SK-N-SH treated with all-trans-retinoic acid at 6 μM for 48 hours (cell line): Measurements from ENCODE around the gene OPA3.

Experiments used
- ATAC-seq: fragments of 200-7000 bp; cut with Tn5 transposase; 3 replicates; pipeline ENCODE4 v1.9.1; 2020; ENCODE audit warnings: mild to moderate bottlenecking, moderate library complexity
- BACH2 ChIP-seq: fragments of 250-450 bp; sonication (Bioruptor Pico); IDR thresholded peaks from 2 replicates; pipeline ENCODE4 v1.9.0; 2021; ENCODE audit warnings: mild to moderate bottlenecking, borderline replicate concordance
- CSDC2 ChIP-seq: fragments of 250-450 bp; sonication (Bioruptor Pico); IDR thresholded peaks from 2 replicates; pipeline ENCODE4 v1.5.0; 2020; ENCODE audit warnings: mild to moderate bottlenecking, moderate library complexity
- CSRNP3 ChIP-seq: fragments of 250-450 bp; sonication (Bioruptor Pico); IDR thresholded peaks from 2 replicates; pipeline ENCODE4 v1.5.1; 2021; ENCODE audit warnings: mild to moderate bottlenecking, moderate library complexity
- ESRRG ChIP-seq: fragments of 250-450 bp; sonication (Bioruptor Pico); IDR thresholded peaks from 2 replicates; pipeline ENCODE4 v1.6.1; 2021; ENCODE audit warnings: mild to moderate bottlenecking
- GLIS3 ChIP-seq: fragments of 250-450 bp; sonication (Bioruptor Pico); IDR thresholded peaks from 2 replicates; pipeline ENCODE4 v1.5.0; 2020; ENCODE audit warnings: mild to moderate bottlenecking, moderate library complexity
- ISL1 ChIP-seq: fragments of 250-450 bp; sonication (Bioruptor Pico); IDR thresholded peaks from 2 replicates; pipeline ENCODE4 v2.1.2; 2022; ENCODE audit warnings: mild to moderate bottlenecking, moderate library complexity
- OSR1 ChIP-seq: fragments of 250-450 bp; sonication (Bioruptor Pico); IDR thresholded peaks from 2 replicates; pipeline ENCODE4 v1.8.0; 2022; ENCODE audit warnings: moderate library complexity, mild to moderate bottlenecking, inconsistent platforms
- PPARA ChIP-seq: fragments of 250-450 bp; sonication (Bioruptor Pico); IDR thresholded peaks from 2 replicates; pipeline ENCODE4 v1.5.0; 2020; ENCODE audit warnings: mild to moderate bottlenecking, borderline replicate concordance
- RARB ChIP-seq: fragments of 250-450 bp; sonication (Bioruptor Pico); IDR thresholded peaks from 2 replicates; pipeline ENCODE4 v1.8.0; 2021; ENCODE audit warnings: mild to moderate bottlenecking, moderate library complexity
- TCF4 ChIP-seq: fragments of 250-450 bp; sonication (Bioruptor Pico); IDR thresholded peaks from 2 replicates; pipeline ENCODE4 v1.8.0; 2021; ENCODE audit warnings: mild to moderate bottlenecking, moderate library complexity, borderline replicate concordance
- TSHZ2 ChIP-seq: fragments of 250-450 bp; sonication (Bioruptor Pico); IDR thresholded peaks from 2 replicates; pipeline ENCODE4 v1.5.0; 2020; ENCODE audit warnings: mild to moderate bottlenecking, moderate library complexity
- ZFP30 ChIP-seq: fragments of 450-650 bp; formaldehyde crosslinking; IDR thresholded peaks from 2 replicates; pipeline ENCODE4 v1.5.0; 2022; ENCODE audit warnings: mild to moderate bottlenecking, moderate library complexity
- ZNF565 ChIP-seq: fragments of 450-650 bp; formaldehyde crosslinking; conservative IDR thresholded peaks from 2 replicates; pipeline ENCODE4 v1.5.0; 2020; ENCODE audit warnings: low read depth, mild to moderate bottlenecking, moderate library complexity
- ZNF70 ChIP-seq: fragments of 450-650 bp; formaldehyde crosslinking; IDR thresholded peaks from 2 replicates; pipeline ENCODE4 v1.5.0; 2020; ENCODE audit warnings: mild to moderate bottlenecking, moderate library complexity
- TF ChIP-seq, protein P1 (sequence below): fragments of 250-450 bp; sonication (Bioruptor Pico); IDR thresholded peaks from 2 replicates; pipeline ENCODE4 v1.5.1; 2020; ENCODE audit warnings: low read depth, mild to moderate bottlenecking, moderate library complexity
- TF ChIP-seq, protein P2 (sequence below): fragments of 250-450 bp; sonication (Bioruptor Pico); IDR thresholded peaks from 2 replicates; pipeline ENCODE4 v1.8.0; 2021; ENCODE audit warnings: low read depth, mild to moderate bottlenecking, moderate library complexity, borderline replicate concordance

The OPA3 gene

GRCh38 chr19:45484273-45484945, 100.2 kb downstream of the OPA3 start:
- no peak for TF ChIP-seq CSDC2 (CRISPR knock-in tag)
- no peak for TF ChIP-seq BACH2 (CRISPR knock-in tag)
- no peak for TF ChIP-seq CSRNP3
- no peak for TF ChIP-seq RARB (CRISPR knock-in tag)
- TF ChIP-seq GLIS3 (CRISPR knock-in tag): no peak
- no peak for TF ChIP-seq ESRRG
- no peak for TF ChIP-seq ISL1
- TF ChIP-seq ZNF565 (CRISPR knock-in tag): no peak
- no peak for TF ChIP-seq TCF4
- no peak for TF ChIP-seq TSHZ2 (CRISPR knock-in tag)
- TF ChIP-seq OSR1 (CRISPR knock-in tag): no peak
- TF ChIP-seq, protein P1, sequence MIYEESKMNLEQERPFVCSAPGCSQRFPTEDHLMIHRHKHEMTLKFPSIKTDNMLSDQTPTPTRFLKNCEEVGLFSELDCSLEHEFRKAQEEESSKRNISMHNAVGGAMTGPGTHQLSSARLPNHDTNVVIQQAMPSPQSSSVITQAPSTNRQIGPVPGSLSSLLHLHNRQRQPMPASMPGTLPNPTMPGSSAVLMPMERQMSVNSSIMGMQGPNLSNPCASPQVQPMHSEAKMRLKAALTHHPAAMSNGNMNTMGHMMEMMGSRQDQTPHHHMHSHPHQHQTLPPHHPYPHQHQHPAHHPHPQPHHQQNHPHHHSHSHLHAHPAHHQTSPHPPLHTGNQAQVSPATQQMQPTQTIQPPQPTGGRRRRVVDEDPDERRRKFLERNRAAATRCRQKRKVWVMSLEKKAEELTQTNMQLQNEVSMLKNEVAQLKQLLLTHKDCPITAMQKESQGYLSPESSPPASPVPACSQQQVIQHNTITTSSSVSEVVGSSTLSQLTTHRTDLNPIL: no peak
- no peak for TF ChIP-seq ZFP30 (CRISPR knock-in tag)
- TF ChIP-seq, all 23 proteins: peak for 0

GRCh38 chr19:45483033-45483432, 101.6 kb downstream of the OPA3 start:
- ATAC-seq: no peak
- no peak for TF ChIP-seq PPARA (CRISPR knock-in tag)
- no peak for TF ChIP-seq CSDC2 (CRISPR knock-in tag)
- TF ChIP-seq ESRRG: no peak
- TF ChIP-seq, protein P2, sequence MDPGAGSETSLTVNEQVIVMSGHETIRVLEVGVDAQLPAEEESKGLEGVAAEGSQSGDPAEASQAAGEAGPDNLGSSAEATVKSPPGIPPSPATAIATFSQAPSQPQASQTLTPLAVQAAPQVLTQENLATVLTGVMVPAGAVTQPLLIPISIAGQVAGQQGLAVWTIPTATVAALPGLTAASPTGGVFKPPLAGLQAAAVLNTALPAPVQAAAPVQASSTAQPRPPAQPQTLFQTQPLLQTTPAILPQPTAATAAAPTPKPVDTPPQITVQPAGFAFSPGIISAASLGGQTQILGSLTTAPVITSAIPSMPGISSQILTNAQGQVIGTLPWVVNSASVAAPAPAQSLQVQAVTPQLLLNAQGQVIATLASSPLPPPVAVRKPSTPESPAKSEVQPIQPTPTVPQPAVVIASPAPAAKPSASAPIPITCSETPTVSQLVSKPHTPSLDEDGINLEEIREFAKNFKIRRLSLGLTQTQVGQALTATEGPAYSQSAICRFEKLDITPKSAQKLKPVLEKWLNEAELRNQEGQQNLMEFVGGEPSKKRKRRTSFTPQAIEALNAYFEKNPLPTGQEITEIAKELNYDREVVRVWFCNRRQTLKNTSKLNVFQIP (CRISPR knock-in tag): no peak
- no peak for TF ChIP-seq ZNF70 (CRISPR knock-in tag)
- no peak for TF ChIP-seq CSRNP3
- TF ChIP-seq, all 23 proteins: peak for 0

More at GRCh38 chr19:45484273-45484945, 100.2 kb downstream of the OPA3 start:
- no peak for ATAC-seq

- peak; percentile 63 for ATAC-seq
- TF ChIP-seq, protein P2 (CRISPR knock-in tag): 0 out of 2 replicates have a peak, but pooled peaks have one; percentile 34
- TF ChIP-seq ISL1: no peak
These were observed 106.0 kb downstream of the OPA3 start for GRCh38 chr19:45478454-45479238.
